ENCODE results near the gene KCNA2. TPM values are rescaled to one million over a fixed set of nuclear protein-coding genes. Genes with fewer than 3 reads are reported as not detected.

Gene KCNA2
- total RNA-seq, 1 donor from 2014 or later: 0.23 TPM

DNA sequence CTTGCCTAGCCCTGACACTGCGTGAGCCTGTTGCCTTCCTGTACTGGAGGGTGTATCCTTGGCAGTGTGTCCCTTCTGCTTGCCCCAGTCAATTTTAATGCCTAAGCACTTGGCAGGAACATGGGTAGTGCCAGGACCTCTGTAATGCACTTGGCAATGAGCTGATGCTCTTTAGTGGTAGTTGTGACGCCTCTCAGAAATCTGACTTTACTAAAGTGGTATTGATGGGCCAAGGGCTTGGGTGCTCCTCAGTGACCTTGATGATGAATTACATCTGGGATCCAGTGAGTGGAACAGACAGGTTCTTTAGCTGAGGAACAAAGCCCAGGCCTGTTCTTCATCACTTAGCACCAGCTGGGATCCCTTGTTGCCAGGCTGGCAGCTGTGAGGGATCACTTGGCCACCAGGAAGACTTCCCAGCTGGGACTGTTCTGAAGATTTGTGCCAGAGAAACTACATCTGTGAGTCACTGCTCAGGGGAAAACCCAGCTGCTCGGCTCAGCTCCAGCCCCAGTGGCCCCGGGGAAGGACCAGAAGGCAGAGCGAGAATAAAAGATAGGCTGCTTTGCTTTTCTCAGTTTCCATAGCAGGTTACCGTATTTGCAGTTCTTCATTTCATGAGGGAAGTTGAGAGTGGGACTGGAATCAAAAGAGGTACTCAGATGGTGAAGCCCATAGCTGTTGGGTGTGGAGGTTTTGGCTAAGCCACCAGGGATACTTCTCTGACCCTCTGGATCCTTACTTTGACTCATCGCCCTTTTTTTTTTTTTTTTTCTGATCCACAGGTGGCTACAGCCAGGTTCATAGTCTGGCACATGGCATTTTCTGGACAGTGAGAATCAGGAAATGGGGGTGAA, 28.5 kb upstream of the KCNA2 start:
- Mint-ChIP-seq H3K27ac (ENCODE audit: unreplicated experiment) (no peak overlapping the region), H3K27me3 (ENCODE audit: unreplicated experiment) (no peaks in the 10 kb centered on the region), H3K36me3 (ENCODE audit: low read depth, unreplicated experiment) (no peaks in the 10 kb centered on the region), H3K4me1 (ENCODE audit: unreplicated experiment) (no peaks in the 10 kb centered on the region), H3K4me3 (ENCODE audit: unreplicated experiment) (no peak overlapping the region), H3K9me3 (ENCODE audit: unreplicated experiment) (no peaks in the 10 kb centered on the region)
- TF ChIP-seq, protein P1, sequence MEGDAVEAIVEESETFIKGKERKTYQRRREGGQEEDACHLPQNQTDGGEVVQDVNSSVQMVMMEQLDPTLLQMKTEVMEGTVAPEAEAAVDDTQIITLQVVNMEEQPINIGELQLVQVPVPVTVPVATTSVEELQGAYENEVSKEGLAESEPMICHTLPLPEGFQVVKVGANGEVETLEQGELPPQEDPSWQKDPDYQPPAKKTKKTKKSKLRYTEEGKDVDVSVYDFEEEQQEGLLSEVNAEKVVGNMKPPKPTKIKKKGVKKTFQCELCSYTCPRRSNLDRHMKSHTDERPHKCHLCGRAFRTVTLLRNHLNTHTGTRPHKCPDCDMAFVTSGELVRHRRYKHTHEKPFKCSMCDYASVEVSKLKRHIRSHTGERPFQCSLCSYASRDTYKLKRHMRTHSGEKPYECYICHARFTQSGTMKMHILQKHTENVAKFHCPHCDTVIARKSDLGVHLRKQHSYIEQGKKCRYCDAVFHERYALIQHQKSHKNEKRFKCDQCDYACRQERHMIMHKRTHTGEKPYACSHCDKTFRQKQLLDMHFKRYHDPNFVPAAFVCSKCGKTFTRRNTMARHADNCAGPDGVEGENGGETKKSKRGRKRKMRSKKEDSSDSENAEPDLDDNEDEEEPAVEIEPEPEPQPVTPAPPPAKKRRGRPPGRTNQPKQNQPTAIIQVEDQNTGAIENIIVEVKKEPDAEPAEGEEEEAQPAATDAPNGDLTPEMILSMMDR (IDR thresholded peaks at IDR 0.05; ENCODE audit: unreplicated experiment): no peak
- DNase-seq (ENCODE audit: low spot score): no peak

- Mint-ChIP-seq H3K36me3 (ENCODE audit: low read depth, unreplicated experiment) (no peaks in the 10 kb centered on the region), H3K4me3 (ENCODE audit: unreplicated experiment) (no peak overlapping the region)
Observed at GRCh38 chr1:110634086-110634454, 27.9 kb upstream of the KCNA2 start.

GRCh38 chr1:110633646-110634030, 27.5 kb upstream of the KCNA2 start:
- Mint-ChIP-seq H3K27ac (ENCODE audit: unreplicated experiment) (no peak overlapping the region), H3K36me3 (ENCODE audit: low read depth, unreplicated experiment) (no peaks in the 10 kb centered on the region), H3K4me3 (ENCODE audit: unreplicated experiment) (no peak overlapping the region), H3K9me3 (ENCODE audit: unreplicated experiment) (no peaks in the 10 kb centered on the region), H3K27me3 (ENCODE audit: unreplicated experiment) (no peaks in the 10 kb centered on the region), H3K4me1 (ENCODE audit: unreplicated experiment) (no peaks in the 10 kb centered on the region)
- TF ChIP-seq, protein P1 (IDR thresholded peaks at IDR 0.05; ENCODE audit: unreplicated experiment): no peak
- DNase-seq (ENCODE audit: low spot score): no peak

More at GRCh38 chr1:110634086-110634454, 27.9 kb upstream of the KCNA2 start:
- no peak overlapping the region for H3K27ac Mint-ChIP-seq (ENCODE audit: unreplicated experiment)
- no peaks in the 10 kb centered on the region for H3K27me3 Mint-ChIP-seq (ENCODE audit: unreplicated experiment)
- no peaks in the 10 kb centered on the region for H3K4me1 Mint-ChIP-seq (ENCODE audit: unreplicated experiment)
- H3K9me3 Mint-ChIP-seq (ENCODE audit: unreplicated experiment): no peaks in the 10 kb centered on the region
- no peak for DNase-seq (ENCODE audit: low spot score)
- TF ChIP-seq, protein P1 (IDR thresholded peaks at IDR 0.05; ENCODE audit: unreplicated experiment): no peak

- TF ChIP-seq, protein P1 (IDR thresholded peaks at IDR 0.05; ENCODE audit: unreplicated experiment): no peak
- Mint-ChIP-seq H3K27me3 (ENCODE audit: unreplicated experiment) (no peaks in the 10 kb centered on the region), H3K4me1 (ENCODE audit: unreplicated experiment) (no peaks in the 10 kb centered on the region), H3K4me3 (ENCODE audit: unreplicated experiment) (no peak overlapping the region), H3K36me3 (ENCODE audit: low read depth, unreplicated experiment) (no peaks in the 10 kb centered on the region), H3K9me3 (ENCODE audit: unreplicated experiment) (no peaks in the 10 kb centered on the region), H3K27ac (ENCODE audit: unreplicated experiment) (no peak overlapping the region)
- no peak for DNase-seq (ENCODE audit: low spot score)
Observed at GRCh38 chr1:110631836-110632620, 25.9 kb upstream of the KCNA2 start.
